MM.1S (cell line): ENCODE results near the gene FANCM.

Source experiments
- CTCF ChIP-seq: fragments of 300-600 bp; sonication (generic); IDR thresholded peaks from 2 replicates; pipeline ENCODE4 v1.5.1; 2016; ENCODE audit warnings: antibody characterized with exemption, low read length, mixed read lengths
- EZH2 ChIP-seq: fragments of 300-600 bp; sonication (generic); optimal IDR thresholded peaks from 2 replicates; pipeline ENCODE3; 2017; ENCODE audit warnings: low read depth, mild to moderate bottlenecking, antibody characterized with exemption, low read length, mixed read lengths
- EZH2phosphoT487 ChIP-seq: fragments of 300-600 bp; sonication (generic); IDR thresholded peaks from 2 replicates; pipeline ENCODE4 v1.6.1; 2018; ENCODE audit warnings: antibody characterized with exemption, low read length

DNA sequence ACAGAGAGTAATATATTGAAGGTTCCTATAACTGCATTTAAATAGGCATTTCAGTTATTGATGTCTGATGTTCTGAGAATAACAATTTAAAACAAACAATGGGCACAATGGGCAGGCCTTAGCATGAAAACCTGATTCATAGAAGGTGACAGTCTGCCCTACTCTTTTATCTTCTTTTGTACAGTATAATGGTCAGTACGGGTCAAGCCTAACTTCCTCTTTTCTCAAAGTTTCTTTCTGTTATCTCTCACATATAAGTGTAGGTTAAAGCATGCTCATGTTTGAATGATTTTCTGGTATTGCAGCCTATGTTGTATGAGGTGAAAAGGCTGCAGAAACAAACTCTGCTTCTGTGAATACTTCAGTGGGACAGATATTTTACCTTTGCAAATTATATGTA lies 15.6 kb upstream of the FANCM start:
- TF ChIP-seq CTCF (no peak), EZH2 (no peak), EZH2phosphoT487 (no peak)
